Gastrocnemius medialis (tissue), 4 donors: ENCODE data around the gene CHST9. TPM values are rescaled to one million over a fixed set of nuclear protein-coding genes. Genes with fewer than 3 reads are reported as not detected.

Experiments used
- ATAC-seq, 2 donors: fragments of 150-250 bp; one replicate each; pipeline ENCODE4 v1.9.1; 2016
- DNase-seq, 2 donors: peaks; one replicate each; pipeline ENCODE4 v3.0.0-alpha.2; 2019
- H3K27ac ChIP-seq, 4 donors: fragments of 200-600 bp; sonication (generic); 1 replicate in 1 of 4; 2 replicates in 3 of 4; pipeline ENCODE4 v1.5.1; 2016 to 2018; ENCODE audit warnings: mild to moderate bottlenecking in 2 of 4, moderate library complexity in 1 of 4
- H3K27me3 ChIP-seq, 3 donors: fragments of 200-600 bp; sonication (generic) in 2 of 3; 1 replicate in 1 of 3; 2 replicates in 2 of 3; pipeline versions ENCODE4 v1.5.1 to v1.6.0; 2016 to 2019; ENCODE audit warnings: mild to moderate bottlenecking in 1 of 3, moderate library complexity in 1 of 3
- H3K36me3 ChIP-seq, 2 donors: fragments of 200-600 bp; sonication (generic) in 1 of 2; one replicate each; pipeline ENCODE4 v1.5.1; 2017 to 2018
- H3K4me1 ChIP-seq, 2 donors: fragments of 200-600 bp; sonication (generic) in 1 of 2; one replicate each; pipeline ENCODE4 v1.5.1; 2016 to 2017; ENCODE audit warnings: mild to moderate bottlenecking in 2 of 2
- H3K4me3 ChIP-seq, 4 donors: fragments of 200-600 bp; sonication (generic) in 3 of 4; 1 replicate in 1 of 4; 2 replicates in 3 of 4; pipeline ENCODE4 v1.5.1; 2016 to 2019; ENCODE audit warnings: mild to moderate bottlenecking in 2 of 4
- H3K9me3 ChIP-seq, 3 donors: fragments of 200-600 bp; sonication (generic) in 2 of 3; 1 replicate in 1 of 3; 2 replicates in 2 of 3; pipeline ENCODE4 v1.5.1; 2016 to 2019
- CTCF ChIP-seq, 5 experiments: fragments of 450-650 bp in 3 of 5; fragments of 200-600 bp in 2 of 5; sonication (generic) in 2 of 5; IDR thresholded peaks in 4 of 5; conservative IDR thresholded peaks in 1 of 5; 1 replicate in 4 of 5; 2 replicates in 1 of 5; pipeline ENCODE4 v1.5.1; 2016 to 2019; ENCODE audit warnings: antibody characterized with exemption in 5 of 5, mild to moderate bottlenecking in 3 of 5, moderate library complexity in 3 of 5
- POLR2A ChIP-seq, 2 donors: fragments of 450-650 bp; IDR thresholded peaks; one replicate each; pipeline ENCODE4 v1.6.1; 2017; ENCODE audit warnings: antibody characterized with exemption in 2 of 2, mild to moderate bottlenecking in 2 of 2, moderate library complexity in 2 of 2
- in situ Hi-C, 4 donors: fragments of 200-750 bp; cut with MboI; loops; one replicate each; pipeline versions ENCODE4 v1.15.0 to v1.8.0; 2017; ENCODE audit warnings: low sequenced_read_pairs in 4 of 4
- intact Hi-C: fragments of 100-400 bp; cut with DNase I; formaldehyde crosslinking; loops from one replicate; pipeline ENCODE4 v1.15.1; 2023; ENCODE audit warnings: low total_unique reads
- total RNA-seq, 4 donors: library from RNA; depleted of rRNA; stranded (reverse); fragments of >200 nt; gene quantifications; one replicate each; pipeline versions ENCODE4 v1.1.0 to v1.2.3, GENCODE V29; 2016

CHST9 gene
- total RNA-seq, 4 donors from 2014 or later = 0.07 TPM; not detected in 3

- DNase-seq (no peak), ATAC-seq (no peak)
- H3K9me3 ChIP-seq = no peaks in the 10 kb centered on the region
- no peak overlapping the region for H3K27ac ChIP-seq
- no peaks in the 10 kb centered on the region for H3K36me3 ChIP-seq
- peaks cover 9 to 16% of the 10 kb centered on the region in 2 donors for H3K4me1 ChIP-seq
- TF ChIP-seq CTCF (IDR thresholded peaks at IDR 0.05 in 4 of 5, conservative IDR thresholded peaks at IDR 0.05 in 1 of 5) (no peak), POLR2A (IDR thresholded peaks at IDR 0.05) (no peak)
- H3K27me3 ChIP-seq = no peaks in the 10 kb centered on the region
- H3K4me3 ChIP-seq = no peak overlapping the region
- intact Hi-C loops (no loop called here), in situ Hi-C loops (no loop called here)
Observed at GRCh38 chr18:27061488-27062095, 123.5 kb downstream of the CHST9 start.

- in situ Hi-C loops (no loop called here), intact Hi-C loops (no loop called here)
- H3K4me3 ChIP-seq = peak overlapping the region in 2 of 4 donors; percentile 12 to 19
- peaks cover 9 to 16% of the 10 kb centered on the region in 2 donors for H3K4me1 ChIP-seq
- no peak for TF ChIP-seq CTCF (IDR thresholded peaks at IDR 0.05 in 4 of 5, conservative IDR thresholded peaks at IDR 0.05 in 1 of 5)
- no peak for TF ChIP-seq POLR2A (IDR thresholded peaks at IDR 0.05)
- no peak for DNase-seq
- no peaks in the 10 kb centered on the region for H3K9me3 ChIP-seq
- H3K27me3 ChIP-seq = no peaks in the 10 kb centered on the region
- no peaks in the 10 kb centered on the region for H3K36me3 ChIP-seq
- peak; percentile 69 to 86 for ATAC-seq
- H3K27ac ChIP-seq = peak overlapping the region; percentile 6 to 61 (median 40)
Observed at GRCh38 chr18:27057519-27058234, 127.4 kb downstream of the CHST9 start.

- no peak for TF ChIP-seq POLR2A (IDR thresholded peaks at IDR 0.05)
- TF ChIP-seq CTCF (IDR thresholded peaks at IDR 0.05 in 4 of 5, conservative IDR thresholded peaks at IDR 0.05 in 1 of 5) = no peak
- no peaks in the 10 kb centered on the region for H3K27me3 ChIP-seq
- H3K9me3 ChIP-seq = no peaks in the 10 kb centered on the region
- no peak overlapping the region for H3K4me3 ChIP-seq
- in situ Hi-C loops = no loop called here
- DNase-seq = no peak
- ATAC-seq = no peak
- H3K36me3 ChIP-seq = no peaks in the 10 kb centered on the region
- intact Hi-C loops = no loop called here
- H3K4me1 ChIP-seq = peaks cover 9 to 16% of the 10 kb centered on the region in 2 donors
- H3K27ac ChIP-seq = no peak overlapping the region
Observed at GRCh38 chr18:27054926-27055325, 130.2 kb downstream of the CHST9 start.

- Histone ChIP-seq H3K4me3 (no peak overlapping the region), H3K9me3 (no peaks in the 10 kb centered on the region), H3K36me3 (no peaks in the 10 kb centered on the region), H3K27ac (no peak overlapping the region), H3K4me1 (no peaks in the 10 kb centered on the region), H3K27me3 (no peaks in the 10 kb centered on the region)
- DNase-seq (no peak), ATAC-seq (no peak)
- in situ Hi-C loops = no loop called here
- TF ChIP-seq CTCF (IDR thresholded peaks at IDR 0.05 in 4 of 5, conservative IDR thresholded peaks at IDR 0.05 in 1 of 5) (no peak), POLR2A (IDR thresholded peaks at IDR 0.05) (no peak)
- intact Hi-C loops = no loop called here
Observed at GRCh38 chr18:27049969-27050368, 135.1 kb downstream of the CHST9 start.
